NCI-H2227 treated with DMSO at 0.1 percent for 48 hours (cell line): Measurements from ENCODE around the gene SHCBP1.
A peak's percentile ranks its signal among the peaks of the same experiment; 100 is the strongest.

Experiments used
- DNase-seq: peaks from one replicate; lab custom pipeline; 2025; lab: John Stamatoyannopoulos, UW

The SHCBP1 gene

GRCh38 chr16:46618516-46618915 is 2.7 kb downstream of the SHCBP1 start:
- no peak for DNase-seq

DNA sequence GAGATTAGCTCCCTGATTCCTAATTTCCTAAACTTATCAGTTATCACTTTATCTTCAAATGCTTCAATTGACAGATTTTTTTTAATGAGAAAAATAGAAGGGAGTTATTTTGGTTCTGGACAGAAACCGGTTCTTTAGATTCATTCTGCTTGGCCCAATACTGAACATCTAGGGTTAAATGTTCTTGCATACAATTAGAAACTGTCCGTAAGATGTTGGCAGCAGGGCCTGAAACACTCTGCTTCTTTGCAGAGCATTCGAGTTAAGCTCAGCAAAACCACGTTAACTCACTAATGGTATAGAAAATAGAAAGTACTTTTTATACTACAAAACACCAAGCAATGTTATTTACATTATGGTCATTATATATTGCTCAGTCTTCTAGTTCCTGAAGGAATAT is 7.2 kb downstream of the SHCBP1 start:
- DNase-seq = no peak

DNA sequence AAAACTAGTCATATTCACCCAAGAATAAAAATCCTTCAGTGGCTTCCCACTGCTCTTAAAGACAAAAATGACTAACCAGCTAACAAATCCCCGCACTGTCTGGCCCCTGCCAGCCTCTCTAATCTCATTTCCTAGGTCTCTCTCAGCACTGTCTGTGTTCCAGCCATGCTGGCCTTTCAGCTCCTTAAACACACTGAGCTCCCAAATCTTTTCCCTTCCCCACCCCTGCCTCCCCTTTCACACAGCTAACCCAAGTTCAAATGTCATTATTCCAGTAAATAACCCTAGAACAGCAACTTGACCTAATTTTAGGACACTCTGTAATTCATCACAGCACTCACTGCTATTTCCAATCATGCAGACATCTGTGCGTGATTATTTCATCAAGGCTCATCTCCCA is 7.8 kb downstream of the SHCBP1 start:
- DNase-seq = no peak

GRCh38 chr16:46612121-46612520 is 9.1 kb downstream of the SHCBP1 start:
- no peak for DNase-seq

GRCh38 chr16:46607529-46607928 is 13.7 kb downstream of the SHCBP1 start:
- no peak for DNase-seq

DNA sequence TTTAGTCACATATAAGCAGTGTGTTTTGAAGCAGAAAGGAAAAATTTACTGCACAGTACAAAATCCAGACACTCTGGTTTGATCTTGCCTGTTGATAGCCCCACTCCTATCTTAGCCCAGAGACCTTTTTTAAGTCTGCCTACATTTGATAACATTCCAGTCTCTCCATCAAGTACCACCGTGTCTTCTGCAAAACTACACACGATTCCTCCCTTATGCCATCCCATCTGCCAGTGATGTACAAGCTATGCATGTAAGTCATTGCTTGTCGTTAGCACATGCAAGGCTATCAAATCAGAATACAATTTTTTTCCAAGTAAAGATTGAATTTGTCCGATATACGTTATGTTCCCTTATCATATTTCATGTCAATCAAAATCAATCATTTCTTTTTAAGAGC is 14.9 kb downstream of the SHCBP1 start:
- no peak for DNase-seq

GRCh38 chr16:46591257-46591656 is 29.9 kb downstream of the SHCBP1 start:
- no peak for DNase-seq

GRCh38 chr16:46586011-46586577 is 35.1 kb downstream of the SHCBP1 start:
- DNase-seq = no peak

DNA sequence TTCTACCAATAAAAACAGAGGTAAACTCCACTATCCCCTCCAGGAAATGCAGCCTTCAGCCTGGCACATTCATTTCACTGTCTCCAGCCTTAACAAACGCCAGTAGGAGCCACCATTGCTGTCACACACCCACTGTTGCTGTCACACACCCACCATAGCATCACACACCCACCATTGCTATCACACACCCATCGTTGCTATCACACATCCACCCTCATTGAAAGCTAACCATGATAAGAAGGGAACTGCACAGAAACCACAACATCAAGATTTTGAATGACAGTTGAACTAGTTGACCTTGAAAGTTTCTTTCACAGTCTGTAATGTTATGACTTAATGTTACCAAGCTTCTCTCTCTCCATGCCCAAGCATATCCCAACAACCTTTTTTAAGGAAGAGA is 38.1 kb downstream of the SHCBP1 start:
- DNase-seq = no peak

DNA sequence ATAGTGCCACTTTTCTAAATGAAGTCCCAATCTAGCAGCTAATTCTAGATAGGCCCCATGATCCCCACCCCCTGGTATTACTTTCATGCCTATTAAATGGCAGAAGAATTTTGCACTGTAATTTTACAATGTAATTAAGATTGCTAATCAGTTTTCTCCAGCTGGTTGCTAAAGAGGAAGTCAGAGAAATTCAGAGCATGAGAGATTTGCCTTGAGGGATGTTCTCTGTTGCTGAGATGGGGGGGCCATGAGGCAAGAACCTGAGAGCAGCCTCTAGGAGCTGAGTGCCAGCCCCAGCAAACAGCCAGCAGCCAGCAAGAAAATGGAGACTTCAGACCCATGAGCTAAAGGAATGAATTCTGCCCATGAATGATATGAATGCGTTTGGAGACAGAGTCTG is 38.9 kb downstream of the SHCBP1 start:
- no peak for DNase-seq

- DNase-seq = no peak
Measured at GRCh38 chr16:46577988-46578579, 43.1 kb downstream of the SHCBP1 start.

DNA sequence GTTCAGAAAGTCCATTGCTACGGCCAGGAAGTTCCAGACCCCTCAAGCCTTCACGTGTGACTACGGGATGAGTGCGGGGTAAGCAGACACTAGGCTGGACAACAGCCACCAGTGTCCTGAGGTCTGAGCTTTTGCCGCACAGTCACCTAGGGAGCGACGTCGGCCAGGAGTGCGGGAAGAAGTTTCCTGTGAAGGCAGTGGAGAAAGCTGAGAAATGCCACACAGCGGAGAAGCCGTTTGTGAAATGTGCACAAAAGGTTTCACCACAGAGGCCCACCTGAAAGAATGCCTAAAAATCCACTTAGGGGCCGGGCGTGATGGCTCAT is 47.4 kb downstream of the SHCBP1 start:
- no peak for DNase-seq

DNA sequence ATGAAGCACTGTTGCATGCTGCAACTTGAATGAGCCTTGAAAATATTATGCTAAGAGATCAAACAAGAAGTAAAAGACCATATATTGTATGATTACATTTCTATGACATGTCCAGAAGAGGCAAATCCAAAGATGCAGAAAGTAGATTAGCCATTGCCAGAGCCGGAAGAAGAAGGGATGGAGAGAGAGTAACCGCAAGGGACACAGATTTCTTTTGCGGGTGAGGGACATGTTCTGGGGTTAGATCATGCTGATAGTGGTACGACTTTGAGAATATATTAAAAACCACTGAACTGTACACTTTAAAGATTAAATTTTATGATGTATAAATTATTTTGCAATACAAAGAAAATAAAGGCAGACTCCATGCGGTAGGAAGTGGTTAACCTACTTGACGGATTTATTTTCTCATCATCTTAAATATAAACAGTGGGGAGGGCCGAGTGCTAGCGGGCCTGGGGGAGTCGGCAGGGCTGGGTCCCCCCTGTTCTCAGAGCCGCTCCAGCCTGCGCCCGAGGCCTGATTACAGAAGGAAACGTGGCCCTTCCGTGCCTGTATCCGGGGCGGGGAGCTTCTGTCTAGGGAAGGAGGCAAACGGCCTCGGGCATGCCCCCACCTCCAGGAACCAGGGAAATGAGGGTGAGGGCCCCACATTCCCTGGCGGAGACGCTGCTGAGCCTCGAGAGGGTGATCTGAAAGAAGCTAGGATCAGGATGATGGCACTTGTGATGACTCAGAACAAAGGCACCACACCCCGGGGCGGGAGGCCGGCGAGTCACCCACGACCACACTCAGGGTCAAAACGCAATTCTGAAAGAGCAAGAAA is 48.0 kb downstream of the SHCBP1 start:
- DNase-seq = no peak

DNA sequence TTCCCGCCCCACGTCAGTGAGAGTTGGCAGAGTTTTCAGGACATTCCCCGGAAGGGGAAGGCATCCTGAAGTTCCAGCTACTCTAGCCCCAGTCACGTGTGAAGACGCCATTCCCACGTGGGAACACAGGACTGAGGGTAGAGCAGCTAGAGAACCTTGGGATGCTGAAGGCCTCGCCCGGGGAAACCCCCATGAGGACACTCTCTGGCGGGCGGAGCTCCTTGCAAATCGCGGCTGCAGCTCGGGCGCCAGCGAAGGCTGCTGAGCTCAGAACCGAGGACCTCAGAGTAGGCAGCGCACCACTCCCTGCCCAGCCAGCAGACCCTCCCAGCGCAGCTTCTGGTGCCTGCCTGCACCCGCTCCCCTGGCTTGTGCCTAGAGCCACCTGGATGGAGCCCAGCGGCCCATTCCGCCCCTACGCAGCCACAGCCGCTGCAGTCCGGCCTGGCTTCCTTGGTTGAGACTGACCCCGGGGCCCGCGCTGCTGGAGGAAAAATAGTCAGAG is 51.9 kb downstream of the SHCBP1 start:
- DNase-seq = no peak

DNA sequence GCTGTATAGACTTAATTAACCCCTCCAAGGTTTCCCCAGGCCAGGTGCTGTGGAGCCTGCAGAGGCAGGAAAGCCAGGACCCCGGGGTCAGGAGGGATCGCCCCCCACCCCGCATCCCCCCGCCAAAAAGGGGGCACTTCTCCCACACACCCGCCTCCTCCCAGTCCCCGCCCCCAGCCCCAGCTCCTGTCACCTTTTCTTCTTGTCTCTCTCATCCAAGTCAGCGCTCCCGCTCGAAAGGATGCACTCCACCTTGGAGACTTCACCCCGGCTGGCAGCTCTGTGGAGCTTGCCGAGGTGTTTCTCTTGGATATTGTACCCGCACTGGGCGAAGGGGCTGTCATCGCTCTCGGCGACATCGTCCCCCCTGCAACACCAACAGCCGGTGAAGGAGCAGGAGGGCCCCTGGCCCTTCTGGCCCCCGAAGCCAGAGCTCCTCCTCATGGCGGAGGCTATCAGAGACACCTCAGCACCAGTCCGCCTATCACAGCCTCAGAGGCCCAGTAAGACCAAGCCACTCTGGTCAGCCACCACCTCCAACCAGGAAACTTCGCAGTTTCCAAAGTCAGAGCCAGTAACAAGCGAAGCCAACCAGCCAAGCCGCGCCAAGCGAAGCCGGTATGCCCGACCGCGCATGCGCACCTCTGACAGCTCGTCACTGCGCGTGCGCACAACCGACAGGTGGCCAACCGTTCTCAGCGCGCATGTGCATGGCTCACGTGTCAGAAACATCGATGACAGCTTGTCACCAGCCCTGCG is 52.5 kb downstream of the SHCBP1 start:
- no peak for DNase-seq

GRCh38 chr16:46562979-46563378 is 58.2 kb downstream of the SHCBP1 start:
- DNase-seq = no peak

- no peak for DNase-seq
Measured at GRCh38 chr16:46558018-46558417, 63.2 kb downstream of the SHCBP1 start.

GRCh38 chr16:46555951-46556350 is 65.2 kb downstream of the SHCBP1 start:
- DNase-seq = no peak

DNA sequence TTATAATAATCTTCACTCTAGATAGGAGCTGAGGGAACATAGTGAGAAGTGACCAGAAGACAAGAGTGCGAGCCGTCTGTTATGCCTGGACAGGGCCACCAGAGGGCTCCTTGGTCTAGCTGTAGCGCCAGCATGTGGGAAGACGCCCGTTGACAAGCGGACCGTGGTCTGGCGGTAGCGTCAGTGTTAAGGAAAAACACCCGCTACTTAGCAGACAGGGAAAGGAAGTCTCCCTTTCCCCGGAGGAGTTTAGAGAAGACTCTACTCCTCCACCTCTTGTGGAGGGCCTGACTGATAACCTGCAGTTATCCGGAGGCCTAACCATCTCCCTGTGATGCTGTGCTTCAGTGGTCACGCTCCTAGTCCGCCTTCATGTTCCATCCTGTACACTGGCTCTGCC is 66.7 kb downstream of the SHCBP1 start:
- DNase-seq = peak; percentile 6

DNA sequence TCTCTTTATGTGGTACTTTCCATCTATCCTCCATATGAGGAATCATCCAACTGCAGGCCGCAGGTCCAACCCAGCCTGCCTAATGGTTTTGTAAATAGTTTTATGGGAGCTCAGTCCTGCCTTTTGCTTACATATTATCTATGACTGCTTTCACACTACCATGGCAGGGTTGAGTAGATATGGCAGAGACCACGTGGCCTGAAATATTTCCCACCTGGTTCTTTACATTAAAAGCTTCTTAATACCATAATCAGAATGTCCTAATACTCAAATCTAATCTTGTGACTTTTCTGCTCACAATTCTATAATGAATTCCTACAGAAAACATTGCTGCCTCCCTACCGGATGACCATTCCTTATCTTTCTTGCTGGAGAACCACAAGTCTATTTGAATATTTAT is 71.7 kb downstream of the SHCBP1 start:
- no peak for DNase-seq
